Measurements from ENCODE around the gene PSMG4. TPM values are rescaled to one million over a fixed set of nuclear protein-coding genes. Genes with fewer than 3 reads are reported as not detected.

The PSMG4 gene
- total and polyA plus RNA-seq, 2 donors (not counting 3 experiments of a cell fraction or from before 2014, with no cell fraction given) = 31.4 to 46.0 TPM

DNA sequence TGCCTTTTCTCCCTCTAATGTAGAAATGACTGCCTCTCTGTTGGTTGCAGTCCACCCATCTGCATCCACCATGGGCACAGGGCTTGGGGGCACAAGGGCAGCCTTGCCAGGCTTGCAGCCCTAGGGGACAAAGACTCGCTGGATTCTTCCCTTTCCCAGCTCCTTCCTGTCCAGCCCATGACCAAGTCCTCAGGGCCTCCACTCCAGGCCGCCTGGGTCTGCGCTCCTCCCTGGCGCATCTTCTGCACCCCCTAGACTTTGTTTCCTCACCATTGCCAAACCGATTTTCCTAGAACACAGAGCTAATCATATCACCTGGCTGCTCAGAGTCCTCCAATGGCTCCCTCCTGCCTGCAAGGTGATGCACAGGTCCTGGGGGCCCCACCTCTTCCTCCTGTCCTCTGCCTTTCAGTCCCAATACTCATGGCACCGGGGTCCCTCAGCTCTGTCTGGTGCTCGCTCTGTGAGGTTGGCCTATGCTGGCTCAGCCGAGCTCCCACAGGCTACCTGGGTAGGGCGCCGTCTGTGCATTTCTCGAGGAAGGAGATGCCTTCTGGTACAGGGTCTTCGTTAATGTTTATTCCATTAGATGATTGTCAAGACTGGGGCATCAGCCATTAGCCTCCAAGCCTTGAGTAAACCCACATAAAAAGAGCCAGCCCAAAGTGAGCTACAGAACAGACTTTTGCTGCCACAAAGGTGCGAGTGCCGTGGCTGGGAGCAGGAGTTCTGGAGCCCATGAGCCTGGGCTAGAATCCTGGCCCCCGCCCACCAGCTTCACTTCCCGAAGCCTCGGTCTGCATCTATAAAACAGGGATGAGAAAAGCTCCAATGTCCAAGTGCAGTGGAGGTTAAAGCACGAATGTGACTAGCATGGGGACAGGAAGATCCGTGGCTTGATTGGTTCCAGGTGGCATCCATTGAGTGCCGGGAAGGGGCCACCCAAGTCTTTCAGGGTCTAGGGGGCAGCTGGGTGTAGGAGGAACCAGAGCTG lies 17.7 kb downstream of the PSMG4 start:
- TF ChIP-seq MYC (IDR thresholded peaks at IDR 0.05; ENCODE audit: low read depth, low read length) = no peak
- TF ChIP-seq EZH2 (IDR thresholded peaks at IDR 0.05; ENCODE audit: borderline replicate concordance, low read depth, low read length, severe bottlenecking) = no peak
- TF ChIP-seq FOS (IDR thresholded peaks at IDR 0.05; ENCODE audit: borderline replicate concordance, insufficient read depth, low read length) = no peak
- no peak for TF ChIP-seq GATA2 (IDR thresholded peaks at IDR 0.05; ENCODE audit: insufficient read depth, insufficient read length, low read depth, low read length)
- no peak for TF ChIP-seq POLR2A (IDR thresholded peaks at IDR 0.05; ENCODE audit: low read depth, low read length)
- TF ChIP-seq, protein P1, sequence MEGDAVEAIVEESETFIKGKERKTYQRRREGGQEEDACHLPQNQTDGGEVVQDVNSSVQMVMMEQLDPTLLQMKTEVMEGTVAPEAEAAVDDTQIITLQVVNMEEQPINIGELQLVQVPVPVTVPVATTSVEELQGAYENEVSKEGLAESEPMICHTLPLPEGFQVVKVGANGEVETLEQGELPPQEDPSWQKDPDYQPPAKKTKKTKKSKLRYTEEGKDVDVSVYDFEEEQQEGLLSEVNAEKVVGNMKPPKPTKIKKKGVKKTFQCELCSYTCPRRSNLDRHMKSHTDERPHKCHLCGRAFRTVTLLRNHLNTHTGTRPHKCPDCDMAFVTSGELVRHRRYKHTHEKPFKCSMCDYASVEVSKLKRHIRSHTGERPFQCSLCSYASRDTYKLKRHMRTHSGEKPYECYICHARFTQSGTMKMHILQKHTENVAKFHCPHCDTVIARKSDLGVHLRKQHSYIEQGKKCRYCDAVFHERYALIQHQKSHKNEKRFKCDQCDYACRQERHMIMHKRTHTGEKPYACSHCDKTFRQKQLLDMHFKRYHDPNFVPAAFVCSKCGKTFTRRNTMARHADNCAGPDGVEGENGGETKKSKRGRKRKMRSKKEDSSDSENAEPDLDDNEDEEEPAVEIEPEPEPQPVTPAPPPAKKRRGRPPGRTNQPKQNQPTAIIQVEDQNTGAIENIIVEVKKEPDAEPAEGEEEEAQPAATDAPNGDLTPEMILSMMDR (IDR thresholded peaks at IDR 0.05; ENCODE audit: extremely low read depth in 1 of 2, insufficient read depth in 1 of 2, low read depth in 1 of 2, low read length in 2 of 2) = no peak
- no peak for TF ChIP-seq POLR2AphosphoS5 (IDR thresholded peaks at IDR 0.05; ENCODE audit: insufficient read depth, low read depth, low read length)
- TF ChIP-seq, protein P2, sequence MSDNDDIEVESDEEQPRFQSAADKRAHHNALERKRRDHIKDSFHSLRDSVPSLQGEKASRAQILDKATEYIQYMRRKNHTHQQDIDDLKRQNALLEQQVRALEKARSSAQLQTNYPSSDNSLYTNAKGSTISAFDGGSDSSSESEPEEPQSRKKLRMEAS (IDR thresholded peaks at IDR 0.05; ENCODE audit: insufficient read depth, insufficient read length) = no peak
- TF ChIP-seq JUN (IDR thresholded peaks at IDR 0.05; ENCODE audit: borderline replicate concordance, insufficient read depth, insufficient read length, low read depth) = no peak
- Histone ChIP-seq H4K20me1 (replicated peaks; ENCODE audit: control insufficient read depth, extremely low read depth, insufficient read depth, low read length) (no peaks in the 10 kb centered on the region), H3K9me3 (replicated peaks; ENCODE audit: control insufficient read depth, insufficient read depth, low read length) (no peaks in the 10 kb centered on the region), H3K9ac (replicated peaks; ENCODE audit: extremely low read depth, insufficient read depth, low read length) (no peak overlapping the region), H3K9me1 (replicated peaks; ENCODE audit: control insufficient read depth, extremely low read depth, insufficient read depth, low read length) (no peaks in the 10 kb centered on the region), H3K4me3 (replicated peaks in 1 of 3; ENCODE audit: insufficient read depth in 1 of 3, low read depth in 1 of 3, low read length in 3 of 3) (no peak overlapping the region), H3K79me2 (ENCODE audit: control insufficient read depth, insufficient read depth, low read length) (no peaks in the 10 kb centered on the region), H3K4me1 (ENCODE audit: control insufficient read depth, extremely low read depth, insufficient read depth, low read length) (peaks cover 12% of the 10 kb centered on the region), H3K27ac (ENCODE audit: insufficient read depth, low read depth, low read length) (no peak overlapping the region), H2AFZ (ENCODE audit: low read depth, low read length) (no peak overlapping the region), H3K27me3 (ENCODE audit: control insufficient read depth in 2 of 2, insufficient read depth in 2 of 2, low read length in 2 of 2) (no peaks in the 10 kb centered on the region), H3K36me3 (ENCODE audit: control insufficient read depth in 2 of 2, extremely low read depth in 1 of 2, insufficient read depth in 2 of 2, low read length in 2 of 2) (peaks cover 0 to 10% of the 10 kb centered on the region in 2 experiments), H3K4me2 (ENCODE audit: insufficient read depth, low read length) (no peak overlapping the region)
- intact Hi-C loops (cut with micrococcal nuclease) = loop anchor here (5.0 kb wide), 1 partner anchor 656 kb away; no protein-coding TSS in a partner anchor
- DNase-seq (ENCODE audit: low read depth, low spot score) (no peak), FAIRE-seq (no peak)
- CTCF ChIA-PET = interaction anchor here (0.9 to 1.8 kb wide), 3 partner anchors 14 to 714 kb away, joined by 3 to 9 read pairs (median 3); no protein-coding TSS in a partner anchor
- BruUV-seq (replicated peaks) = no TSS peak
- dilution Hi-C loops (cut with MboI; ENCODE audit: extremely low pct_ligation_motif_present, low sequenced_read_pairs) = loop anchor here (25.0 kb wide), 1 partner anchor 711 kb away; no protein-coding TSS in a partner anchor
- POLR2A ChIA-PET = no interaction called here
